ENCODE measurements around the gene KIF25. TPM values are rescaled to one million over a fixed set of nuclear protein-coding genes. Genes with fewer than 3 reads are reported as not detected.

The KIF25 gene
- total RNA-seq, 1 donor from 2014 or later = 0.41 TPM

Other genes starting within 250 kb of the KIF25 start
- 204 TPM for gene AFDN, start 170.8 kb upstream of the KIF25 start, total RNA-seq
- not detected for gene FRMD1, start 81.5 kb downstream of the KIF25 start, total RNA-seq

Measured in frontal cortex (tissue), 1 donor.